ENCODE data around the gene PRDM16. TPM values are rescaled to one million over a fixed set of nuclear protein-coding genes. Genes with fewer than 3 reads are reported as not detected.

The PRDM16 gene
- polyA plus RNA-seq, 3 donors: not detected

- Mint-ChIP-seq H3K4me3 (no peak overlapping the region), H3K9me3 (peaks cover 0 to 6% (median 0%) of the 10 kb centered on the region in 7 donors), H3K36me3 (no peaks in the 10 kb centered on the region), H3K27ac (no peak overlapping the region), H3K4me1 (no peaks in the 10 kb centered on the region), H3K27me3 (ENCODE audit: low read depth in 3 of 3) (peaks cover 0 to 7% (median 0%) of the 10 kb centered on the region in 3 donors)
- Histone ChIP-seq H3K79me2 (ENCODE audit: insufficient read depth, low read length) (no peaks in the 10 kb centered on the region), H4K20me1 (ENCODE audit: insufficient read depth, low read length) (no peaks in the 10 kb centered on the region), H3K4me1 (ENCODE audit: control insufficient read depth in 1 of 2, insufficient read depth in 2 of 2, low read length in 2 of 2) (no peaks in the 10 kb centered on the region), H3K4me3 (replicated peaks in 1 of 3; ENCODE audit: low read depth in 2 of 3, low read length in 3 of 3) (no peak overlapping the region), H3K27me3 (ENCODE audit: control insufficient read depth in 2 of 2, insufficient read depth in 2 of 2, low read length in 2 of 2) (no peaks in the 10 kb centered on the region), H3K9ac (ENCODE audit: insufficient read depth, low read length, poor library complexity, severe bottlenecking) (no peak overlapping the region), H2AFZ (ENCODE audit: insufficient read depth, low read depth, low read length, poor library complexity, severe bottlenecking) (no peak overlapping the region), H3K36me3 (replicated peaks in 1 of 2; ENCODE audit: control insufficient read depth in 1 of 2, insufficient read depth in 2 of 2, low read length in 2 of 2) (no peaks in the 10 kb centered on the region), H3K27ac (ENCODE audit: low read depth in 1 of 2, low read length in 2 of 2) (no peak overlapping the region), H3K9me3 (replicated peaks in 1 of 2; ENCODE audit: control insufficient read depth in 1 of 2, insufficient read depth in 1 of 2, low read length in 2 of 2) (no peaks in the 10 kb centered on the region), H3K4me2 (replicated peaks; ENCODE audit: extremely low read depth, low read length, poor library complexity, severe bottlenecking) (no peak overlapping the region)
- 98% methylated on average over 14 of the region's 15 CpGs for WGBS (ENCODE audit: insufficient coverage)
- intact Hi-C loops (cut with micrococcal nuclease): no loop called here
- DNase-seq: no peak
- TF ChIP-seq CTCF (IDR thresholded peaks at IDR 0.05): no peak
These were observed 168.6 kb downstream of the PRDM16 start for GRCh38 chr1:3237570-3237969.

GRCh38 chr1:3237994-3238702 lies 169.1 kb downstream of the PRDM16 start:
- H3K27ac Mint-ChIP-seq: no peak overlapping the region
- Histone ChIP-seq H3K4me2 (replicated peaks; ENCODE audit: extremely low read depth, low read length, poor library complexity, severe bottlenecking) (no peak overlapping the region), H4K20me1 (ENCODE audit: insufficient read depth, low read length) (no peaks in the 10 kb centered on the region), H3K9ac (ENCODE audit: insufficient read depth, low read length, poor library complexity, severe bottlenecking) (no peak overlapping the region), H3K79me2 (ENCODE audit: insufficient read depth, low read length) (no peaks in the 10 kb centered on the region), H3K9me3 (replicated peaks in 1 of 2; ENCODE audit: control insufficient read depth in 1 of 2, insufficient read depth in 1 of 2, low read length in 2 of 2) (no peaks in the 10 kb centered on the region), H3K27ac (ENCODE audit: low read depth in 1 of 2, low read length in 2 of 2) (no peak overlapping the region), H3K4me1 (ENCODE audit: control insufficient read depth in 1 of 2, insufficient read depth in 2 of 2, low read length in 2 of 2) (no peaks in the 10 kb centered on the region), H3K36me3 (replicated peaks in 1 of 2; ENCODE audit: control insufficient read depth in 1 of 2, insufficient read depth in 2 of 2, low read length in 2 of 2) (no peaks in the 10 kb centered on the region), H3K4me3 (replicated peaks in 1 of 3; ENCODE audit: low read depth in 2 of 3, low read length in 3 of 3) (no peak overlapping the region), H3K27me3 (ENCODE audit: control insufficient read depth in 2 of 2, insufficient read depth in 2 of 2, low read length in 2 of 2) (no peaks in the 10 kb centered on the region), H2AFZ (ENCODE audit: insufficient read depth, low read depth, low read length, poor library complexity, severe bottlenecking) (no peak overlapping the region)
- peaks cover 0 to 6% (median 0%) of the 10 kb centered on the region in 7 donors for H3K9me3 Mint-ChIP-seq
- H3K36me3 Mint-ChIP-seq: no peaks in the 10 kb centered on the region
- TF ChIP-seq CTCF (IDR thresholded peaks at IDR 0.05): no peak
- no peaks in the 10 kb centered on the region for H3K4me1 Mint-ChIP-seq
- no peak for DNase-seq
- intact Hi-C loops (cut with micrococcal nuclease): no loop called here
- peaks cover 0 to 7% (median 0%) of the 10 kb centered on the region in 3 donors for H3K27me3 Mint-ChIP-seq (ENCODE audit: low read depth in 3 of 3)
- H3K4me3 Mint-ChIP-seq: no peak overlapping the region
- WGBS (ENCODE audit: insufficient coverage): 95% methylated on average over 23 of the region's 28 CpGs

Measured in CD14-positive monocyte (primary cell).